Measurements from ENCODE around the gene SATL1.

- no peak for TF ChIP-seq PTBP1 (IDR thresholded peaks at IDR 0.05; ENCODE audit: low read depth, low read length, poor library complexity, severe bottlenecking)
- no peak for TF ChIP-seq CCAR2 (optimal IDR thresholded peaks at IDR 0.05; ENCODE audit: low read depth, low read length)
- TF ChIP-seq HNF4A (CRISPR knock-in tag; IDR thresholded peaks at IDR 0.05) = peak; percentile 9; the same call in 1 of the 2 replicates
- TF ChIP-seq ZBTB10 (CRISPR knock-in tag; IDR thresholded peaks at IDR 0.05; ENCODE audit: borderline replicate concordance) = no peak
- no peak for TF ChIP-seq HCFC1 (IDR thresholded peaks at IDR 0.05; ENCODE audit: low read depth, low read length)
- no peak for TF ChIP-seq FOSL1 (CRISPR knock-in tag; IDR thresholded peaks at IDR 0.05; ENCODE audit: borderline replicate concordance)
- no peak for TF ChIP-seq ZNF468 (CRISPR knock-in tag; IDR thresholded peaks at IDR 0.05)
Observed at GRCh38 chrX:85112293-85112692, 131.3 kb downstream of the SATL1 start.

Data from HepG2 (cell line).